ENCODE data around the gene RIMS3. TPM values are rescaled to one million over a fixed set of nuclear protein-coding genes. Genes with fewer than 3 reads are reported as not detected.

Gene RIMS3
- total RNA-seq, 6 experiments from 2014 or later, result 0.05 to 0.14 (median 0.09) TPM; not detected in 3

- Mint-ChIP-seq H3K27ac (peak overlapping the region; percentile 74), H3K36me3 (ENCODE audit: low read depth) (peaks cover 9% of the 10 kb centered on the region)
- TF ChIP-seq, protein P1, sequence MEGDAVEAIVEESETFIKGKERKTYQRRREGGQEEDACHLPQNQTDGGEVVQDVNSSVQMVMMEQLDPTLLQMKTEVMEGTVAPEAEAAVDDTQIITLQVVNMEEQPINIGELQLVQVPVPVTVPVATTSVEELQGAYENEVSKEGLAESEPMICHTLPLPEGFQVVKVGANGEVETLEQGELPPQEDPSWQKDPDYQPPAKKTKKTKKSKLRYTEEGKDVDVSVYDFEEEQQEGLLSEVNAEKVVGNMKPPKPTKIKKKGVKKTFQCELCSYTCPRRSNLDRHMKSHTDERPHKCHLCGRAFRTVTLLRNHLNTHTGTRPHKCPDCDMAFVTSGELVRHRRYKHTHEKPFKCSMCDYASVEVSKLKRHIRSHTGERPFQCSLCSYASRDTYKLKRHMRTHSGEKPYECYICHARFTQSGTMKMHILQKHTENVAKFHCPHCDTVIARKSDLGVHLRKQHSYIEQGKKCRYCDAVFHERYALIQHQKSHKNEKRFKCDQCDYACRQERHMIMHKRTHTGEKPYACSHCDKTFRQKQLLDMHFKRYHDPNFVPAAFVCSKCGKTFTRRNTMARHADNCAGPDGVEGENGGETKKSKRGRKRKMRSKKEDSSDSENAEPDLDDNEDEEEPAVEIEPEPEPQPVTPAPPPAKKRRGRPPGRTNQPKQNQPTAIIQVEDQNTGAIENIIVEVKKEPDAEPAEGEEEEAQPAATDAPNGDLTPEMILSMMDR (IDR thresholded peaks at IDR 0.05), result no peak
These were observed 45.3 kb upstream of the RIMS3 start for GRCh38 chr1:40710581-40711315.

GRCh38 chr1:40709802-40710278 is 44.4 kb upstream of the RIMS3 start:
- peak overlapping the region; percentile 74 for H3K27ac Mint-ChIP-seq
- peak overlapping the region; percentile 95 for H3K4me3 Mint-ChIP-seq
- no peaks in the 10 kb centered on the region for H3K9me3 Mint-ChIP-seq
- no peak for DNase-seq
- H3K36me3 Mint-ChIP-seq (ENCODE audit: low read depth), result peaks cover 9% of the 10 kb centered on the region
- TF ChIP-seq, protein P1 (IDR thresholded peaks at IDR 0.05), result no peak
- H3K27me3 Mint-ChIP-seq (ENCODE audit: insufficient read depth), result no peaks in the 10 kb centered on the region
- H3K4me1 Mint-ChIP-seq (ENCODE audit: low read depth), result peaks cover 60% of the 10 kb centered on the region

More at GRCh38 chr1:40710581-40711315, 45.3 kb upstream of the RIMS3 start:
- no peak for DNase-seq
- Mint-ChIP-seq H3K4me1 (ENCODE audit: low read depth) (peaks cover 60% of the 10 kb centered on the region), H3K4me3 (peak overlapping the region; percentile 95), H3K27me3 (ENCODE audit: insufficient read depth) (no peaks in the 10 kb centered on the region), H3K9me3 (no peaks in the 10 kb centered on the region)

- Mint-ChIP-seq H3K27ac (peak overlapping the region; percentile 75), H3K4me3 (peak overlapping the region; percentile 95), H3K9me3 (no peaks in the 10 kb centered on the region), H3K27me3 (ENCODE audit: insufficient read depth) (no peaks in the 10 kb centered on the region), H3K4me1 (ENCODE audit: low read depth) (peaks cover 65% of the 10 kb centered on the region), H3K36me3 (ENCODE audit: low read depth) (peaks cover 9% of the 10 kb centered on the region)
- TF ChIP-seq, protein P1 (IDR thresholded peaks at IDR 0.05), result no peak
- DNase-seq, result peak; percentile 94
These were observed 43.8 kb upstream of the RIMS3 start for GRCh38 chr1:40709100-40709801.

GRCh38 chr1:40708750-40709099 is 43.2 kb upstream of the RIMS3 start:
- H3K9me3 Mint-ChIP-seq, result no peaks in the 10 kb centered on the region
- H3K4me1 Mint-ChIP-seq (ENCODE audit: low read depth), result peaks cover 70% of the 10 kb centered on the region
- peak; percentile 93 for DNase-seq
- no peaks in the 10 kb centered on the region for H3K27me3 Mint-ChIP-seq (ENCODE audit: insufficient read depth)
- TF ChIP-seq, protein P1 (IDR thresholded peaks at IDR 0.05), result no peak
- H3K4me3 Mint-ChIP-seq, result peak overlapping the region; percentile 95
- peak overlapping the region; percentile 75 for H3K27ac Mint-ChIP-seq
- H3K36me3 Mint-ChIP-seq (ENCODE audit: low read depth), result peaks cover 9% of the 10 kb centered on the region

DNA sequence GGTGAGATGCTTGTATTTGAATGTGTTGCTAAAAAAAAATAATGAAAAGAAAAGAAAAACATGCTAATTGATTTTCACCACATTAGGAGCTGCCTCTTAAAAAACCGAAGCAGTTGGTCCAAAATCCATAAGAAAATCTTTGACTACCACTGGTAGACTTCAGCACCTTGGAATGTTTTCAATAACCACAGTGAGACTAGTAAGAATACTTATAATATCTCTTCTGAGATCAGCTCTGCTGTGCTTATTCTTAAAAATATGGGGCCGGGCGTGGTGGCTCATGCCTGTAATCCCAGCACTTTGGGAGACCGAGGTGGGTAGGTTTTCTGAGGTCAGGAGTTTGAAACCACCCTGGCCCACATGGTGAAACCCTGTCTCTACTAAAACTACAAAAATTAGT is 41.1 kb upstream of the RIMS3 start:
- TF ChIP-seq, protein P1 (IDR thresholded peaks at IDR 0.05), result no peak
- Mint-ChIP-seq H3K36me3 (ENCODE audit: low read depth) (no peaks in the 10 kb centered on the region), H3K4me3 (no peak overlapping the region; the same call in 1 of the 2 replicates), H3K9me3 (no peaks in the 10 kb centered on the region), H3K27me3 (ENCODE audit: insufficient read depth) (no peaks in the 10 kb centered on the region), H3K4me1 (ENCODE audit: low read depth) (peaks cover 59% of the 10 kb centered on the region), H3K27ac (no peak overlapping the region; the same call in 1 of the 2 replicates)
- peak; percentile 39 for DNase-seq
